HG03575 (cell line): ENCODE data around the gene GRHL1.

Experiments used
- ATAC-seq: cut with Tn5 transposase; IDR thresholded peaks from one replicate; pipeline ENCODE4 v1.9.1; 2021; ENCODE audit not compliant: unreplicated experiment, insufficient number of reproducible peaks, low FRiP score; ENCODE audit errors: extremely low read depth

GRHL1 gene

DNA sequence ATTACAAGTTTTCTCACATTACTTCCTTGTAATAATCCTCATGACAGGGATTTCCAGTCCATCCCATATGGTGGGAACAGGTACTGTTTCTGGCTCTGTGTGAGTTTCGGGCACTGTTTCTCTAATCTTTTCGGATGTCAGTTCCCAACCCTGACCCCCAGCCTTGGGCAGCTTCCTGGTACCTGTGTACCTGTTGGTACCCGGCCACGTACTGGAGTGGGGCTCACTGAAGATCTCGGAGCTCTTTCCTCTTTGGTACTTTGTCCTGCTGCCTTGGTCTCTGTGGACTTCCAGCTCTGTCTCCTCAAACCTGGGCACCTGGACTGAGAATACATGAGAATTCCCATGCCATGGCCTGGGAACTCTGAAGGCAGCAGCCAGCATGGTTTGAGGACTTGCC, 36.8 kb downstream of the GRHL1 start:
- no peak for ATAC-seq

DNA sequence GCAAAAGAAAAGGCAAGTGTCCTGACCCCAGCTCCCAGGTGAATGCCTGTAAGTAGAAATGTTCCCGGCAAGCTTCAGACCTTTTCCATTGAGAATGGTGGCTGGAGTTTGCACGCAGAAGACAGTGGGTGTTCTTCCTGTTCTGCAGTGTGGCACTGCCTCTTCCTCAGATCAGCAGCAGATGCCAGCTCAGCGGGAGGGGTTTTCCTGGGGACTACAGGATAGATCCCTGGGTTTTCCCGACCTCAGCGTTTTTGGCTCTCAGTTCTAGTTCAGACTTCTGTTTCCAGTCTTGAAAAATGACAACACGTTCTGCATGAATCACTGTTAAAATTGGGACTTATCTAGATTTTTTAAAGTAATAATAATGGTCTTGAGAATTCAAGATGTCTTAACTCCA, 39.2 kb downstream of the GRHL1 start:
- no peak for ATAC-seq

DNA sequence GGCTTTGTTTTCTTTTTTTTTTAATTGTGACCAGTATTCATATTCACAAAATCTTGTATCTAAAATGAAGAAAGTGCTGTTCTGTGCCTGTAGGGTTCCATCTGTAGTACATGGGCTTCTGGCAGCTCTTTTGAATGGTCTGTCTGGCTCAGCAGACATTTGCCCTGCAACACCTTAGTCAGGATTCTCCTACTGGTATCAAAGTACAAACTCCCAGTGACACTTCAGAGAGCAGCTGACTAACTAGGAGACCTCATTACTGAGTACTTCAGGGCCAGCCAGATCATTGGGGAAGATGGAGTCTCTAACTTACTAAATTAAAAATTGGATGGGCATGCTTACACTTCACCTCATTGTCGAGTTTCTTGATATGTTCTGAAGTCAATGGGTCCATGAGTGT, 39.7 kb downstream of the GRHL1 start:
- ATAC-seq: no peak

DNA sequence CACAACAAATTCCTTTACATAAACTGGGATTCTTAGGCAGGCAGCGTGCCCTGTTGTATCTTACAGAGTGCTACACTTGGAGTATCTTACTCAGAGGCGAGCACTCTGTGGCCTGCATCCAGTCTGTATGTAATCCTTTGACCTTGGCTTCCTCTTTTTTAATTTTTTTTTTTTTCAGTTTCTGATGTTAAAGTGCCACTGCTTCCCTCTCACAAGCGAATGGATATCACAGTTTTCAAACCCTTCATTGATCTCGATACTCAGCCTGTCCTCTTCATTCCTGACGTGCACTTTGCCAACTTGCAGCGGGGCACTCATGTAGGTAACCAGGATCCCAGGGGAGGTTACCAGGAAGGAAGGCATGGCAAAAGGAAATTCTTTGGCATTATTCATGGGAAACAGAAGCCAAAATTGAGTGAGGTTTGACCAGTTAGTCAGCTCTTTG, 40.4 kb downstream of the GRHL1 start:
- no peak for ATAC-seq

DNA sequence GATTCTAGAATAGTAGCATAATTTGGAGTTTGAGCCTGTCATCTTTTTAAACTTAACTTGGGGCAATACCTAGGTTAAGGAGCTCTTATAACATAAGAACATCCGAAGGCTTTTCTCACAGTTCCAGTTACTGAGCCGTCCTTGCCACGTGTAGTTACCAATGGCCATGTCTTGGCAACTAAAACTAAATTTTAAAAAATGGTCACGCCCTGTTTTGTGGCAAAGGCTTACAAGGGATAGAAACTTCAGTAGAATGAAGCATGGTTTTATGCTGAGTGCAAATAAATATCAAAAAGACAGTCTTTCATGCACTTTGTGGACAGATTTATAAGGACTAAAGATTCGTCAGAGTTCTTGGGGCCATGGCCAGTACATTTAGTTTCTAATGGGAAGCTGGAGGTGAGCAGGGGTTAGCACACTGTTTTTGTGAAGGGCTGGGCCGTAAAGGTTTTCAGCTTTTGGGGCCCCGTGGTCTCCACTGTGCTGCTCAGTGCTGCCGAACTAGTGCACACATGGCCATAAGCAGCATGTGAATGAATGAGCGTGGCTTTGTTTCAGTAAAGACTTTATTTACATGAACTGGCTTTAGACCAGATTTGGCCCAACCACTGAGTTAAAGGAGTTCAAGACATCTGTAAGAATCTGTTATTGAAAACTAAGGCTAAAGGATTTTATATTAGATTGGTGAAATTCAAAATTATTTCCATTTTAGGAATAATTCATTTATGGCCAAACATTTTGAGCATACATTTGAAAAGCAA, 41.1 kb downstream of the GRHL1 start:
- ATAC-seq: no peak

- ATAC-seq: no peak
Observed at GRCh38 chr2:9993488-9994165, 42.1 kb downstream of the GRHL1 start.

GRCh38 chr2:9994462-9994861, 43.0 kb downstream of the GRHL1 start:
- ATAC-seq: no peak

DNA sequence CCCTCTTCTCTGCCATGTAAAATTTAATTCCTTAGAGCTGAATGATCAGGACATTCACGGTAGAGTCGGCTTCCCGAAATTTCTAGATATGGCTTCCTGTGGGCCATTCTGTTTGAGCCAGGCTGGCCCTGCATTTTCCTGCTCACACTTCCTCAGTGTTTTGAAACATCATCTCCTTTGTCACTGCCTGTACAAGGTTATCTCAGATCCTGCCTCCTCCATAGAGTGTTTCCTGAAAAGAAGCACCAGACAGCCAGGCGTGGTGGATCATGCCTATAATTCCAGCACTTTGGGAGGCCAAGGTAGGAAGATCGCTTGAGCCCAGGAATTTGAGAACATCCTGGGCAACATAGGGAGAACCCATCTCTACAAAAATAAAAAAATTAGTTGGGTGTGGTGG, 43.6 kb downstream of the GRHL1 start:
- no peak for ATAC-seq

DNA sequence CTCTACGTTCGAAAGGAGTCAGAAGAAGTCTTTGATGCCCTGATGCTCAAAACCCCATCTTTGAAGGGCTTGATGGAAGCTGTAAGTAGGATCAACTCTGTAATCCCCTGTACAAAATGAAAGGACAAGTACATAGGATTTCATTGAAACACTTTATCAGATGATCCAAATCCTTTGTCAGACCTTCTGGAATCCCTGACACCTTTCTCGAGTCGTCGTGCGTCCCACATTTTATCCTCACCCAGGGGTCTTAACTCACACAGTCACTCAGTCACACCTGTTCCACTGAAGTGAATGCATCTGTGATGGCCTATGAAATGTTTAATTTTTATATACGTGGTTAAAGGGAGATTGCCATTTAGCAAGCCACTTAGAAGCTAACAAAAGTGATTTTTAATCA, 44.8 kb downstream of the GRHL1 start:
- no peak for ATAC-seq

DNA sequence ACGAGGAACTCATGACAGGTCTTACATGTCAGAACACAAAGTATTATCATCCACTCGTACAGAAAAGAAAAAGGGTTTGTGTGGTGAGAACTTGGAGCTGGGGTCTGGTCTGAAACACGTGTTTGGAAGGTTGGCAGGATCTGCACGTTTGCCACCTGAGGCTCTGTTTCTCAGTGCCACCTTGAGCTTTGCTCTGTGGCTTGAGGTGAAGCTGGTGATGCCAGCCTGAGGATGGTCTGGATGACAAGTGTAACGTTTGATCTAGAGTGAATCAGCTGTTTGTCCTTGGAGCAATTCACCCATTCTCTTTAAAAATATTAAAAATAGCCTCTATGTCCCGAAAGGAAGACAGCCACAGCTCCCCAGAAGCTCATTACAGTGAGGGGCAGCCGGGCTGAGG, 46.4 kb downstream of the GRHL1 start:
- ATAC-seq: no peak

DNA sequence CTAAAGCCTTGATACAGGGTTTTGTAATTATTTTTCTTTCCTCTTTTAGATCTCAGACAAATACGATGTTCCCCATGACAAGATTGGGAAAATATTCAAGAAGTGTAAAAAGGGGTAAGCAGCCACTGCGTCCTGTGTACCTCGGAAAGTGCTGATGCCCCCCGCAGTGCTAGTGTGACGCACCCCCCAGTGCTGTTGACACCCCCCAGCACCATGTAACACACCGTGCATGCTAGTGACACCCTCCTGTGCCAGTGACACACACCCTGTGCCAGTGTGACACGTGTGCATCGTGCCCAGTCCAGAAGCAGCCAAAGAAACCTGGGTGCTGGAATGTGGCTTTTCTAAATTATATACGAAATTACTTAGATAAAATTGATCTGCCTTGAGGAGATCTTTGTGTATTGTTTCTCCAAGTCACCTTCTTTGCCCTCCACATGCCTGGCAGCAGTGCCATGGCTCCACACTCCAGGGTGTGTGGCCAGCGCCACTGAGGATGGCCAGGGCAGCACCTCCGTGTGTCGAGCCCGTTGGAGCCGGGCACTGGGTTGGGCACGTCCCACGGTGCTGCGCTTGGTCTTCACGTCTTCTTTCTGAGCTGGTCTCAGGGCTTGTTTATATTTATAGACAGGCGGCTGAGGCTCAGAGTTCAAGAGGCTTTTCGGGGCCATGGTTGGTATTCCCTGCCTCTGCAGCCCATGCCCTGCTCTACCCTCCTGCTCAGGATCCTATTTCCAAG, 47.6 kb downstream of the GRHL1 start:
- no peak for ATAC-seq

DNA sequence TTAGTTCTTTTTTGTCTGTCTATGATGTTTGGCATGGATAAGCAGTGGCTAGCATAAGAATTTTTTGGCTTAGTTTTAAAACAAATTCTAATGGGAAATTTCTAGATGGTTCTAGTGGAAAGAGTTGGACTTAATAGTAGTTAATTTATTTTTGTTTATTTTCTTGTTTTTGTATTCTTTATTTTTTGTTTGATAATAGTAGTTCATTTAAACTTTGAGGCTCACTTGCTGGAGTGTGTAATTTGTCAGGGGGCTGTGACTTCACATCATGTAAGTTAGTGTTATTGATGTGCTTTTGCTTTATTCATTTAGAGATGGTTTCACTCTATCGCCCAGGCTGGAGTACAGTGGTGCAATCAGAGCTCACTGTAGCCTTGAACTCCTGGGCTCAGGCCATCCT, 48.2 kb downstream of the GRHL1 start:
- ATAC-seq: no peak

GRCh38 chr2:10000541-10000940, 49.0 kb downstream of the GRHL1 start:
- ATAC-seq: no peak

DNA sequence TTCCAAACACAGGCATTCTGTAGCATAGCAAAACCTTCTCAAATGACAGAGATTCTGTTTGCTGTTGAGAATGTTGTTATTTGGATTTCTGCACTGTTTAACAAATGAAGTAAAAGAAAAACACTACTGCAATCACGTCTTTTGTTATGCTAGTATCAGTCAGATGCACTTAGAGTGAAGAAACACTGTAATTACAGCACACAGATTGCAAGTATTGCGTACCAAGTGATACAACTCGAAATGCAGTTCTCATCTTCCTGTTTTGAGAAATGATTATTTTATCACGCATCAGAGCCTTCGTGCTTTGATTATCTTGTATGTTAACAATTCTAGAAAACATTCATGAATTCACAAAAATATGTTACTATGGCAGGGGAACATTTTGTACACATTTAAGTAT, 50.1 kb downstream of the GRHL1 start:
- no peak for ATAC-seq

DNA sequence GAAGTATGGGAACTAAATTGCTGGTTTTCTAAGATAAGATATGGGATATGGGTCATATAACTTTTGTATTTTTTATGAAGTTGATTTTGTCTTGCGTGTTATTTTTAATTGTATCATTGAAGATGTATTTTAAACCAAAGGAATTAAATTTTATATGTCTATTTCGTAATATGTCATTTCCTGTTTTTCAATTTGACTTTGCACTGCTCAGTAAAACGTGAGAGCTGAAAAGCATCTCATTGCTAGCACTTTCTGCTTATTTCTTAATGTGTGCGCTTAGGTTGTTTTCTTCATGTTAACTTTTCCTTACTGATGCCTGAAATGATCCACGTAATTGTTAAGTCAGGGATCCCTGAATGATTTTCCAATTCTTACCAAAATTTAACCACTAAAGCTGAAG, 50.6 kb downstream of the GRHL1 start:
- no peak for ATAC-seq

DNA sequence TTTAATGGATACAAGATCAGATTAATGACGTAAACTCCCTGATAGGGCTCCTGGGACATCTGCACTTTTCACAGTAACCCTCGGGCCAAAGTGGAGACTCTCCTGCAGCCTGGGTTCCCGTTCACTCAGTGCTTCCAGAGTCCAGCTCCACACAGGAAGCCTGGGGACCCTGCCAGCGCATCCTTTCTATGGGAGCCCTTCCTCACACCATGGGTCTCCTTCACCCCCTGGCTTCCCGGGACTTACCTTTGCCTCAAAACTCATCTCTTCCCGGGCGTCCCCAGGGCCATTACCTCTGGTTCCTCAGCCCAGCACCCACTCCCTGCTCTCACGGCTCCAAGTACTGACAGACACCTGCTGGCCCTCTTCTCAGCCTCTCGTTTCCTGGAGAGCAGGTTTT, 51.2 kb downstream of the GRHL1 start:
- no peak for ATAC-seq

- no peak for ATAC-seq
Observed at GRCh38 chr2:10003206-10004125, 52.0 kb downstream of the GRHL1 start.

DNA sequence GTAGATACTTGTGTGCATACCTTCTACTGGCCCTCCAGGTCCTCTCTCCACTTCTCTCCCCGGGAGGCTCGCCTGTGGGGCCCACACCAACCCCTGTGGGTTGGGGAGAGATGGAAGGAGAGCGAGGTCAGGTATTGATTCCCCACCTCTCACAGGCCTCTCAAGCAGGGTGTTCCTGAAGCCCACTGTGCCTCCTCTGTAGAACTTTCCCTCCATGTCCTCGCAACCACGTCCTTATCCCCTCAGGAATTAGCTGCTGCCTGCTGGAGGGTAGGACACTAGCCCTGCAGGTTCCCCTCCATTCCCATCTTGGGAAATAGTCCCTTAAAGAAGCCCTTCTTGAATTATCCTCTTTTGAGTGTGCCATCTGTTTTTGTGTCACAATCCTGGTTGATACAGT, 52.9 kb downstream of the GRHL1 start:
- no peak for ATAC-seq

DNA sequence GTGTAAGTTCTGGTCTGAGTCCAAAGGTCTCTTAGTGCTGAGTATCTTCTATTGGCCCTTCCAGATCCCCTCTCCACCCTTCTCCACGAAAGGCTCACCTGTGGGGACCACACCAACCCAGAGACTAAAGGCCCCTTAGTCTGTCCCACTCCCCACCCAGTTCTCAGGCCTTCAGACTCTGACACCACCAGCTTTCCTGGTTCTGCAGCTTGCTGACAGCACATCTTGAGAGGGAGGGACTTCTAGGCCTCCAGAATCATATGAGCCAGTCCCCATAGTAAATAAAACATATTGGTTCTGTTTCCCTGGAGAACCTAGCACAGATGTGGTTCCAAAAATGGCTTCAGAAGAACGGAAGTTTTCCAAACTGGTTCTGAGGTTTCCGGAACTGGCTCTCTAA, 53.3 kb downstream of the GRHL1 start:
- ATAC-seq: no peak
